Esophagus muscularis mucosa (tissue), 3 donors: ENCODE data around the gene PPP1R12B.

Experiments used
- CTCF ChIP-seq, 3 experiments: fragments of 200-600 bp in 2 of 3; fragments of 450-650 bp in 1 of 3; sonication (generic) in 2 of 3; IDR thresholded peaks; one replicate each; pipeline ENCODE4 v1.5.1; 2017 to 2019; ENCODE audit warnings: antibody characterized with exemption in 3 of 3, mild to moderate bottlenecking in 2 of 3, moderate library complexity in 1 of 3
- POLR2A ChIP-seq: fragments of 450-650 bp; IDR thresholded peaks from one replicate; pipeline ENCODE4 v1.6.1; 2017; ENCODE audit warnings: antibody characterized with exemption, moderate library complexity, mild to moderate bottlenecking, low read depth
- POLR2AphosphoS5 ChIP-seq, 2 donors: sonication (generic); formaldehyde crosslinking; IDR thresholded peaks; one replicate each; pipeline ENCODE4 v1.6.1; 2017; ENCODE audit warnings: antibody characterized with exemption in 2 of 2

DNA sequence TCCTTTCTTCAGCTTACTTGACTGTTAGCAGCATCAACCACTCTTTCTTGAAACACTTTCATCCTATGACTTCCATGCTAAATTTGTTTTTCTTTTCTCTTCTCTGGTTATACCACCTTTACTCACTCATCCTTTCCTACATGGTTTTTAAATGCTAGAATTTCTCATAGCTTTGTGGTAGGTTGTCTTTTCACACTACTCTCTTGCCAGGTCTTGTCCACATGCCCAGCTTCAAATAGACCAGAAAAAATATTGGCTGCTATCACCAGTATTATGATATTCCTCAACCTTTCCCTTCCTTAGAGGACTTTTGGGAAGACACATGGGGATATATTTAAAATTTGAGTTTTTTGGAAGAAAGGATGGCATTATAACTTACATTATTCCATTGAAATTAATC is 48.8 kb downstream of the PPP1R12B start:
- TF ChIP-seq CTCF (IDR thresholded peaks at IDR 0.05): no peak
- no peak for TF ChIP-seq POLR2A
- no peak for TF ChIP-seq POLR2AphosphoS5 (IDR thresholded peaks at IDR 0.05)
